GM12878 (cell line): Measurements from ENCODE around the gene PTGER4. TPM values are rescaled to one million over a fixed set of nuclear protein-coding genes. Genes with fewer than 3 reads are reported as not detected.

ENCODE experiments used
- ASH2L ChIP-seq: fragments of 300-600, 200-600 bp; sonication (generic); IDR thresholded peaks from 2 replicates; pipeline ENCODE4 v1.6.1; 2017; ENCODE audit warnings: low read depth, mild to moderate bottlenecking, borderline replicate concordance
- ATF3 ChIP-seq: IDR thresholded peaks from 2 replicates; pipeline ENCODE4 v1.6.1; 2011; ENCODE audit warnings: low read depth, mild to moderate bottlenecking, low read length, moderate library complexity, borderline replicate concordance; ENCODE audit errors: extremely low read depth
- BACH1 ChIP-seq: fragments of 450-650 bp; IDR thresholded peaks from 2 replicates; pipeline ENCODE4 v1.6.1; 2017; ENCODE audit warnings: mild to moderate bottlenecking, borderline replicate concordance
- BHLHE40 ChIP-seq, 2 experiments: fragments of 450-650 bp in 1 of 2; IDR thresholded peaks; 2 replicates each; pipeline ENCODE4 v1.6.1; 2011 to 2017; ENCODE audit warnings: low read depth in 2 of 2, borderline replicate concordance in 1 of 2, improper control_type of control experiment in 1 of 2, low read length in 1 of 2, mild to moderate bottlenecking in 1 of 2
- CBFB ChIP-seq: IDR thresholded peaks from 2 replicates; pipeline ENCODE4 v1.6.1; 2016; ENCODE audit warnings: antibody characterized with exemption, low read depth
- CHD1 ChIP-seq: IDR thresholded peaks from 2 replicates; pipeline ENCODE4 v1.6.1; 2012; ENCODE audit warnings: low read depth, low read length, improper control_type of control experiment
- HDAC6 ChIP-seq: fragments of 200-600 bp; sonication (generic); IDR thresholded peaks from one replicate; pipeline ENCODE4 v1.8.0; 2017; ENCODE audit warnings: antibody characterized with exemption; ENCODE audit not compliant: unreplicated experiment
- KLF5 ChIP-seq: fragments of 450-650 bp; IDR thresholded peaks from 2 replicates; pipeline ENCODE4 v1.6.1; 2014; ENCODE audit warnings: mild to moderate bottlenecking; ENCODE audit not compliant: partially characterized antibody
- MTA2 ChIP-seq: fragments of 450-650 bp; IDR thresholded peaks from 2 replicates; pipeline ENCODE4 v1.6.1; 2016; ENCODE audit warnings: low read depth, mild to moderate bottlenecking, moderate library complexity
- NFIC ChIP-seq: IDR thresholded peaks from 2 replicates; pipeline ENCODE4 v1.6.1; 2012; ENCODE audit warnings: low read depth, mild to moderate bottlenecking, inconsistent platforms, low read length, moderate library complexity
- NFXL1 ChIP-seq: fragments of 450-650 bp; IDR thresholded peaks from 2 replicates; pipeline ENCODE4 v1.6.1; 2017; ENCODE audit warnings: antibody characterized with exemption, mild to moderate bottlenecking, borderline replicate concordance
- RCOR1 ChIP-seq: conservative IDR thresholded peaks from 2 replicates; pipeline ENCODE4 v1.6.1; 2012; ENCODE audit warnings: low read depth, low read length, improper control_type of control experiment
- RUNX3 ChIP-seq: IDR thresholded peaks from 2 replicates; pipeline ENCODE4 v1.6.1; 2012; ENCODE audit warnings: low read length, inconsistent platforms
- TCF3 ChIP-seq: IDR thresholded peaks from 2 replicates; pipeline ENCODE4 v1.6.1; 2012; ENCODE audit warnings: low read depth, mild to moderate bottlenecking, low read length, borderline replicate concordance; ENCODE audit not compliant: insufficient read depth
- YY1 ChIP-seq: IDR thresholded peaks from 2 replicates; pipeline ENCODE4 v1.6.1; 2011; ENCODE audit warnings: low read depth, mild to moderate bottlenecking, low read length
- ZNF207 ChIP-seq: fragments of 450-650 bp; IDR thresholded peaks from 2 replicates; pipeline ENCODE4 v1.6.1; 2014; ENCODE audit warnings: antibody characterized with exemption, mild to moderate bottlenecking, borderline replicate concordance
- ZNF24 ChIP-seq: fragments of 450-650 bp; IDR thresholded peaks from 2 replicates; pipeline ENCODE4 v1.6.1; 2017; ENCODE audit warnings: antibody characterized with exemption, mild to moderate bottlenecking
- ZNF384 ChIP-seq: IDR thresholded peaks from 2 replicates; pipeline ENCODE4 v1.6.1; 2012; ENCODE audit warnings: low read depth, mild to moderate bottlenecking, low read length, improper control_type of control experiment, borderline replicate concordance
- polyA plus RNA-seq, 11 experiments: library from polyadenylated mRNA; depleted of rRNA in 4 of 11; unstranded in 6 of 11; stranded (reverse) in 5 of 11; fragments of >200 nt; fragmentation: Nextera tagmentation in 4 of 11; fragmentation: Illumina TruSeq in 1 of 11; extraction: Ambion mirVana in 4 of 11; extraction: Trizol in 1 of 11; gene quantifications; 1 replicate in 1 of 11; 2 replicates in 10 of 11; pipeline versions ENCODE4 v1.2.1 to v1.2.3, GENCODE V29; 2011 to 2016; ENCODE audit warnings: inconsistent platforms in 2 of 11, missing spikeins in 2 of 11, low read depth in 1 of 11
- total RNA-seq, 4 experiments: library from RNA; depleted of rRNA in 3 of 4; stranded (reverse); fragments of >200 nt in 3 of 4; fragmentation: Illumina TruSeq in 1 of 4; extraction: Trizol in 1 of 4; gene quantifications; 2 replicates each; pipeline versions ENCODE4 v1.2.1 to v1.2.3, GENCODE V29; 2013 to 2021
- TF ChIP-seq, protein P1 (sequence below), 3 experiments: IDR thresholded peaks in 2 of 3; conservative IDR thresholded peaks in 1 of 3; 2 replicates each; pipeline ENCODE4 v1.5.1; 2011; ENCODE audit warnings: low read depth in 3 of 3, low read length in 3 of 3, mild to moderate bottlenecking in 3 of 3, control low read depth in 2 of 3, moderate library complexity in 2 of 3, inconsistent platforms in 1 of 3, mixed read lengths in 1 of 3; ENCODE audit not compliant: control insufficient read depth in 2 of 3, insufficient read depth in 1 of 3; ENCODE audit errors: extremely low read depth in 1 of 3
- TF ChIP-seq, protein P2 (sequence below): IDR thresholded peaks from 2 replicates; pipeline ENCODE4 v1.6.1; 2012; ENCODE audit warnings: improper control_type of control experiment, low read depth, low read length; ENCODE audit not compliant: insufficient replicate concordance
- TF ChIP-seq, protein P3 (sequence below): fragments of 450-650 bp; IDR thresholded peaks from 2 replicates; pipeline ENCODE4 v1.6.1; 2017; ENCODE audit warnings: mild to moderate bottlenecking, low read depth, inconsistent platforms; ENCODE audit not compliant: poor library complexity, severe bottlenecking

The PTGER4 gene
- total and polyA plus RNA-seq, 10 of the 15 experiments (the other 5 are each of a cell fraction or from before 2014, with no cell fraction given) = 0.15 to 3.7 (median 0.62) TPM

DNA sequence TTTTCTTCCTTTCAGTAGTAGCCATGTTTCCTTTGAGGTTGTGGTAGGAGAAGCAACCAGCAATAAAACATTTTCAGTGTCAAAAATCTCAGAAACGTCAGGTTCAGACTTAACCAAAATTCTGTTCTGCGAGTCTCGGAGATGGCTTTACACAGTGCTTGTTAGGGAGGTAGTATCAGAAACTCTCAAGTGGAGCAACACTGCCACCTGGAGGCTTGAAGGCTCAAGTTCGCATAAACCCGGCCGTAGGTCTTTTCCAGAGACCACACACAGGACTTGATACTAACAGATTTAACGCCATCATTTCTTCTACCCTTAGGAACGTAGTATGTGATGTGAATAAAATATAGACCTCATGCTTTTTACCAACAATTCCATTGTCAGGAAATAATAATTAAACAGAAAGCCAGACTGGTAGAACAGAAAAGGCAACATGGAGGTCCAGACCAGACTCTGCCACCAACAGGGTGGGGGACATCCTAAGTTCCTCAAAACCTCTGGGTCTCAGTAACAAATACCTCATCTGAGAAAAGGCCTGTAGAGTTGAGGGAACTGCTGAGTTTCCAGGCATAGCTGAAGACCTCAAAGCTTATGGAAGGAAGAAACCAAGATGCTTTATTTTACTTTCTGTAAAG is 8.5 kb downstream of the PTGER4 start (continued):
- TF ChIP-seq ATF3 = no peak
- peak; percentile 45; the same call in 1 of the 2 replicates for TF ChIP-seq ZNF24
- TF ChIP-seq TCF3 = no peak
- TF ChIP-seq NFIC = no peak
- TF ChIP-seq NFXL1 = no peak
- no peak for TF ChIP-seq ZNF384
- peak; percentile 78 for TF ChIP-seq YY1
- TF ChIP-seq BHLHE40 (IDR thresholded peaks at IDR 0.05; ENCODE audit: borderline replicate concordance in 1 of 2, low read depth in 2 of 2, low read length in 1 of 2) = no peak
- TF ChIP-seq KLF5 = no peak
- TF ChIP-seq CBFB = no peak
- TF ChIP-seq BACH1 = no peak
- TF ChIP-seq HDAC6 = no peak
- TF ChIP-seq, protein P1, sequence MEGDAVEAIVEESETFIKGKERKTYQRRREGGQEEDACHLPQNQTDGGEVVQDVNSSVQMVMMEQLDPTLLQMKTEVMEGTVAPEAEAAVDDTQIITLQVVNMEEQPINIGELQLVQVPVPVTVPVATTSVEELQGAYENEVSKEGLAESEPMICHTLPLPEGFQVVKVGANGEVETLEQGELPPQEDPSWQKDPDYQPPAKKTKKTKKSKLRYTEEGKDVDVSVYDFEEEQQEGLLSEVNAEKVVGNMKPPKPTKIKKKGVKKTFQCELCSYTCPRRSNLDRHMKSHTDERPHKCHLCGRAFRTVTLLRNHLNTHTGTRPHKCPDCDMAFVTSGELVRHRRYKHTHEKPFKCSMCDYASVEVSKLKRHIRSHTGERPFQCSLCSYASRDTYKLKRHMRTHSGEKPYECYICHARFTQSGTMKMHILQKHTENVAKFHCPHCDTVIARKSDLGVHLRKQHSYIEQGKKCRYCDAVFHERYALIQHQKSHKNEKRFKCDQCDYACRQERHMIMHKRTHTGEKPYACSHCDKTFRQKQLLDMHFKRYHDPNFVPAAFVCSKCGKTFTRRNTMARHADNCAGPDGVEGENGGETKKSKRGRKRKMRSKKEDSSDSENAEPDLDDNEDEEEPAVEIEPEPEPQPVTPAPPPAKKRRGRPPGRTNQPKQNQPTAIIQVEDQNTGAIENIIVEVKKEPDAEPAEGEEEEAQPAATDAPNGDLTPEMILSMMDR (IDR thresholded peaks at IDR 0.05 in 2 of 3, conservative IDR thresholded peaks at IDR 0.05 in 1 of 3; ENCODE audit: control insufficient read depth in 2 of 3, extremely low read depth in 1 of 3, insufficient read depth in 1 of 3, low read depth in 3 of 3, low read length in 3 of 3) = peak; percentile 74 to 86 (median 81)
- TF ChIP-seq, protein P2, sequence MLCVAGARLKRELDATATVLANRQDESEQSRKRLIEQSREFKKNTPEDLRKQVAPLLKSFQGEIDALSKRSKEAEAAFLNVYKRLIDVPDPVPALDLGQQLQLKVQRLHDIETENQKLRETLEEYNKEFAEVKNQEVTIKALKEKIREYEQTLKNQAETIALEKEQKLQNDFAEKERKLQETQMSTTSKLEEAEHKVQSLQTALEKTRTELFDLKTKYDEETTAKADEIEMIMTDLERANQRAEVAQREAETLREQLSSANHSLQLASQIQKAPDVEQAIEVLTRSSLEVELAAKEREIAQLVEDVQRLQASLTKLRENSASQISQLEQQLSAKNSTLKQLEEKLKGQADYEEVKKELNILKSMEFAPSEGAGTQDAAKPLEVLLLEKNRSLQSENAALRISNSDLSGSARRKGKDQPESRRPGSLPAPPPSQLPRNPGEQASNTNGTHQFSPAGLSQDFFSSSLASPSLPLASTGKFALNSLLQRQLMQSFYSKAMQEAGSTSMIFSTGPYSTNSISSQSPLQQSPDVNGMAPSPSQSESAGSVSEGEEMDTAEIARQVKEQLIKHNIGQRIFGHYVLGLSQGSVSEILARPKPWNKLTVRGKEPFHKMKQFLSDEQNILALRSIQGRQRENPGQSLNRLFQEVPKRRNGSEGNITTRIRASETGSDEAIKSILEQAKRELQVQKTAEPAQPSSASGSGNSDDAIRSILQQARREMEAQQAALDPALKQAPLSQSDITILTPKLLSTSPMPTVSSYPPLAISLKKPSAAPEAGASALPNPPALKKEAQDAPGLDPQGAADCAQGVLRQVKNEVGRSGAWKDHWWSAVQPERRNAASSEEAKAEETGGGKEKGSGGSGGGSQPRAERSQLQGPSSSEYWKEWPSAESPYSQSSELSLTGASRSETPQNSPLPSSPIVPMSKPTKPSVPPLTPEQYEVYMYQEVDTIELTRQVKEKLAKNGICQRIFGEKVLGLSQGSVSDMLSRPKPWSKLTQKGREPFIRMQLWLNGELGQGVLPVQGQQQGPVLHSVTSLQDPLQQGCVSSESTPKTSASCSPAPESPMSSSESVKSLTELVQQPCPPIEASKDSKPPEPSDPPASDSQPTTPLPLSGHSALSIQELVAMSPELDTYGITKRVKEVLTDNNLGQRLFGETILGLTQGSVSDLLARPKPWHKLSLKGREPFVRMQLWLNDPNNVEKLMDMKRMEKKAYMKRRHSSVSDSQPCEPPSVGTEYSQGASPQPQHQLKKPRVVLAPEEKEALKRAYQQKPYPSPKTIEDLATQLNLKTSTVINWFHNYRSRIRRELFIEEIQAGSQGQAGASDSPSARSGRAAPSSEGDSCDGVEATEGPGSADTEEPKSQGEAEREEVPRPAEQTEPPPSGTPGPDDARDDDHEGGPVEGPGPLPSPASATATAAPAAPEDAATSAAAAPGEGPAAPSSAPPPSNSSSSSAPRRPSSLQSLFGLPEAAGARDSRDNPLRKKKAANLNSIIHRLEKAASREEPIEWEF = no peak
- peak; percentile 24; the same call in 1 of the 2 replicates for TF ChIP-seq RUNX3
- TF ChIP-seq, protein P3, sequence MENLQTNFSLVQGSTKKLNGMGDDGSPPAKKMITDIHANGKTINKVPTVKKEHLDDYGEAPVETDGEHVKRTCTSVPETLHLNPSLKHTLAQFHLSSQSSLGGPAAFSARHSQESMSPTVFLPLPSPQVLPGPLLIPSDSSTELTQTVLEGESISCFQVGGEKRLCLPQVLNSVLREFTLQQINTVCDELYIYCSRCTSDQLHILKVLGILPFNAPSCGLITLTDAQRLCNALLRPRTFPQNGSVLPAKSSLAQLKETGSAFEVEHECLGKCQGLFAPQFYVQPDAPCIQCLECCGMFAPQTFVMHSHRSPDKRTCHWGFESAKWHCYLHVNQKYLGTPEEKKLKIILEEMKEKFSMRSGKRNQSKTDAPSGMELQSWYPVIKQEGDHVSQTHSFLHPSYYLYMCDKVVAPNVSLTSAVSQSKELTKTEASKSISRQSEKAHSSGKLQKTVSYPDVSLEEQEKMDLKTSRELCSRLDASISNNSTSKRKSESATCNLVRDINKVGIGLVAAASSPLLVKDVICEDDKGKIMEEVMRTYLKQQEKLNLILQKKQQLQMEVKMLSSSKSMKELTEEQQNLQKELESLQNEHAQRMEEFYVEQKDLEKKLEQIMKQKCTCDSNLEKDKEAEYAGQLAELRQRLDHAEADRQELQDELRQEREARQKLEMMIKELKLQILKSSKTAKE = peak; percentile 27
- no peak for TF ChIP-seq CHD1
- TF ChIP-seq MTA2 = no peak
- no peak for TF ChIP-seq ZNF207
- TF ChIP-seq RCOR1 = no peak
- no peak for TF ChIP-seq ASH2L
